ENCODE data around the gene TPPP2.

GRCh38 chr14:21018781-21019180 is 11.2 kb upstream of the TPPP2 start:
- TF ChIP-seq FOS (IDR thresholded peaks at IDR 0.05; ENCODE audit: extremely low read depth, insufficient read length) (no peak), ARID2 (IDR thresholded peaks at IDR 0.05) (no peak), LEF1 (IDR thresholded peaks at IDR 0.05) (no peak), HDAC6 (IDR thresholded peaks at IDR 0.05; ENCODE audit: low read depth, low read length) (no peak), POLR2AphosphoS5 (IDR thresholded peaks at IDR 0.05; ENCODE audit: control insufficient read depth, insufficient read depth, low read depth, low read length) (no peak), TCF3 (CRISPR knock-in tag; IDR thresholded peaks at IDR 0.05) (no peak), MEIS2 (IDR thresholded peaks at IDR 0.05; ENCODE audit: partially characterized antibody) (no peak), HEY1 (CRISPR knock-in tag; IDR thresholded peaks at IDR 0.05; ENCODE audit: borderline replicate concordance) (no peak)

Measured in K562 (cell line).